NB4 (cell line): ENCODE results near the gene HS6ST2.
"Not testable (repeated sequence)": the region's sequence is repeated elsewhere in the genome, so short reads cannot be mapped to it uniquely, and the experiment has no call there.

Experiments used
- DNase-seq: peaks from one replicate; pipeline ENCODE4 v3.0.0; 2010; ENCODE audit warnings: low read depth
- H3K4me3 ChIP-seq: one replicate; pipeline ENCODE4 v1.5.1; 2011; ENCODE audit warnings: mild to moderate bottlenecking, low read depth, low read length, moderate library complexity
- CTCF ChIP-seq: IDR thresholded peaks from one replicate; pipeline ENCODE4 v1.5.1; 2012; ENCODE audit warnings: low read depth, low read length
- MAX ChIP-seq: IDR thresholded peaks from 2 replicates; pipeline ENCODE4 v1.6.1; 2011; ENCODE audit warnings: low read depth, low read length
- MYC ChIP-seq: IDR thresholded peaks from 2 replicates; pipeline ENCODE4 v1.6.1; 2011; ENCODE audit warnings: low read depth, low read length
- POLR2A ChIP-seq: IDR thresholded peaks from 2 replicates; pipeline ENCODE4 v1.6.1; 2011; ENCODE audit warnings: mild to moderate bottlenecking; ENCODE audit not compliant: insufficient read length; ENCODE audit errors: extremely low read depth

HS6ST2 gene

DNA sequence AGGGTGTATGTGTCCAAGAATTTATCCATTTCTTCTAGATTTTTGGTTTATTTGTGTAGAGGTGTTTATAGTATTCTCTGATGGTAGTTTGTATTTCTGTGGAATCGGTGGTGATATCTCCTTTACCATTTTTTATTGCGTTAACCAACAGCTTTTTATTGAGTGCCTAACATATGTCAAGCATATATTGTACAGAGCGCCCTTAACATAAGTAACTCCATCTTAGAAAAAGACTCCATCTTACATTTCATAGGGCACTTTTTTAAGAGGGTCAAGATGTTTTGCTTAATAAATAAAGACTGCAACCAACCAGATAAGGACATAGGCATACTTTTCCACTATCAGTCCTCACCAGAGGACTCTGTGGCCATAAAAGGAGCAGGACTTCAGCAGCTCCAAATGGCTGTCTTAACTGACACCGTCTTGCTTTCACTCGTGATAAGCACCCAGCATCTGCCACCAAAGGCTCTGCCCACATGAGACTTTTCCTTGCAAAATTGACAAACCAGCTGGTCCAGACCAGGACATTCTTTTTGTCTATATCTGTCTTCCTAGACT lies 75.0 kb downstream of the HS6ST2 start:
- no peak overlapping the region for H3K4me3 ChIP-seq
- DNase-seq: no peak
- TF ChIP-seq MAX: no peak
- TF ChIP-seq CTCF: no peak
- no peak for TF ChIP-seq MYC
- TF ChIP-seq POLR2A: no peak

- DNase-seq, H3K4me3 ChIP-seq: not testable (repeated sequence)
These were observed 77.7 kb downstream of the HS6ST2 start for GRCh38 chrX:132880753-132881152.

DNA sequence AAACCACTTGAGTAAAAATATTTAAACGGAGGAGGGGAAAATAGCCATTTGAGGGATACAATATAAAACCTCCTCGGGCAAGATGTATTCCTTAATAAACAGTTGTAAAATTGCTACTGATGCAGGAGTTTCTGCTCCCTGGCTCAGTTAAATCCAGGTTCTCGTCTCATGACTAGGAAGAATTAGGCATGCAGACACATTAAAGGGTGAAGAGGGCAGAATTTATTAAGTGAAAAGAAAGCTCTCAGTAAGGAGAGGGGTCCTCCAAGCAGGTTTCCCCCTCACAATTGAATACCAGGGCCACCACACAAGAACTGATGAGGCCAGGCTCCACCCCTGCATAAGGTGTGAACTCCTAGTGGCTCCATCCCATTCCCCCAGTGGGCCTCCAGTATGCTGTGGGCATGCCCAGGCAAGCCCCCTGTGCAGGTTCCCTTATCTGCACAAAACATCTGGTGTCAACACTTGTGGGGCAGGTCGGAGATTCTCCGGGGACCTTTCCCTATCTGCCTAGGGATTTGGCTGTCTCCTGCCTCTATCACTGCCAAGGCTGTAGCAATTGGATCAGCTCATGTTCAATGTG lies 80.4 kb downstream of the HS6ST2 start:
- no peak overlapping the region for H3K4me3 ChIP-seq
- no peak for DNase-seq
- no peak for TF ChIP-seq MAX
- TF ChIP-seq POLR2A: no peak
- TF ChIP-seq MYC: no peak
- no peak for TF ChIP-seq CTCF

- DNase-seq: no peak
- no peak overlapping the region for H3K4me3 ChIP-seq
- TF ChIP-seq MYC (no peak), CTCF (no peak), POLR2A (no peak), MAX (no peak)
These were observed 81.7 kb downstream of the HS6ST2 start for GRCh38 chrX:132876523-132877338.

GRCh38 chrX:132875650-132876522 lies 82.5 kb downstream of the HS6ST2 start:
- DNase-seq: no peak
- TF ChIP-seq POLR2A (no peak), MYC (no peak), MAX (no peak), CTCF (no peak)
- H3K4me3 ChIP-seq: no peak overlapping the region
